Small intestine (tissue), 7 donors: Measurements from ENCODE around the gene USP6. TPM values are rescaled to one million over a fixed set of nuclear protein-coding genes. Genes with fewer than 3 reads are reported as not detected.

ENCODE experiments used
- DNase-seq, 2 donors: peaks; one replicate each; pipeline versions ENCODE4 v3.0.0 to v3.0.0-alpha.2; 2013
- FAIRE-seq: peaks from 2 replicates; lab custom pipeline; 2012; peaks lifted over from hg19 to GRCh38; lab: Jason Lieb, UNC
- H3K27ac ChIP-seq, 3 donors: one replicate each; pipeline ENCODE4 v1.5.1; 2013; ENCODE audit warnings: low read length in 2 of 3, mild to moderate bottlenecking in 2 of 3, control low read depth in 1 of 3, inconsistent platforms in 1 of 3, low read depth in 1 of 3, moderate library complexity in 1 of 3
- H3K27me3 ChIP-seq, 3 donors: one replicate each; pipeline ENCODE4 v1.6.1; 2013; ENCODE audit warnings: low read length in 3 of 3, inconsistent platforms in 1 of 3; ENCODE audit not compliant: control insufficient read depth in 3 of 3, insufficient read depth in 3 of 3
- H3K36me3 ChIP-seq, 3 donors: one replicate each; pipeline ENCODE4 v1.6.1; 2013; ENCODE audit warnings: low read length in 3 of 3, inconsistent platforms in 1 of 3, low read depth in 1 of 3, mild to moderate bottlenecking in 1 of 3, moderate library complexity in 1 of 3; ENCODE audit not compliant: control insufficient read depth in 3 of 3, insufficient read depth in 2 of 3
- H3K4me1 ChIP-seq, 3 donors: one replicate each; pipeline ENCODE4 v1.6.1; 2013; ENCODE audit warnings: low read length in 2 of 3, inconsistent platforms in 1 of 3, low read depth in 1 of 3, mild to moderate bottlenecking in 1 of 3, moderate library complexity in 1 of 3; ENCODE audit not compliant: control insufficient read depth in 3 of 3, insufficient read depth in 2 of 3
- H3K4me3 ChIP-seq, 3 donors: one replicate each; pipeline ENCODE4 v1.5.1; 2013; ENCODE audit warnings: low read length in 3 of 3, control low read depth in 1 of 3, inconsistent platforms in 1 of 3, low read depth in 1 of 3, mild to moderate bottlenecking in 1 of 3, moderate library complexity in 1 of 3
- H3K9me3 ChIP-seq, 2 donors: one replicate each; pipeline ENCODE4 v1.6.1; 2013; ENCODE audit warnings: low read depth in 1 of 2, low read length in 1 of 2; ENCODE audit not compliant: control insufficient read depth in 2 of 2, insufficient read depth in 1 of 2
- WGBS, 3 donors: extraction: QIAGEN DNeasy Blood & Tissue Kit; methylation state at CpG; one replicate each; pipeline ENCODE4 v1.1.7; 2013; 5-methylcytosine and 5-hydroxymethylcytosine counted together
- polyA plus RNA-seq, 4 donors: library from polyadenylated mRNA; stranded (reverse) in 3 of 4; unstranded in 1 of 4; fragments of 200-250 nt in 3 of 4; fragments of 120-200 nt in 1 of 4; gene quantifications; one replicate each; pipeline versions ENCODE4 v1.2.1 to v1.2.3, GENCODE V29; 2013
- donor health status: healthy with polysubstance abuse.
- donor health status: control.
- donor health status: control.
- donor health status: Bipolar disorder and iron deficiency.
- donor health status: healthy.

The USP6 gene
- polyA plus RNA-seq, 4 donors = 0.03 to 0.44 TPM; not detected in 2

DNA sequence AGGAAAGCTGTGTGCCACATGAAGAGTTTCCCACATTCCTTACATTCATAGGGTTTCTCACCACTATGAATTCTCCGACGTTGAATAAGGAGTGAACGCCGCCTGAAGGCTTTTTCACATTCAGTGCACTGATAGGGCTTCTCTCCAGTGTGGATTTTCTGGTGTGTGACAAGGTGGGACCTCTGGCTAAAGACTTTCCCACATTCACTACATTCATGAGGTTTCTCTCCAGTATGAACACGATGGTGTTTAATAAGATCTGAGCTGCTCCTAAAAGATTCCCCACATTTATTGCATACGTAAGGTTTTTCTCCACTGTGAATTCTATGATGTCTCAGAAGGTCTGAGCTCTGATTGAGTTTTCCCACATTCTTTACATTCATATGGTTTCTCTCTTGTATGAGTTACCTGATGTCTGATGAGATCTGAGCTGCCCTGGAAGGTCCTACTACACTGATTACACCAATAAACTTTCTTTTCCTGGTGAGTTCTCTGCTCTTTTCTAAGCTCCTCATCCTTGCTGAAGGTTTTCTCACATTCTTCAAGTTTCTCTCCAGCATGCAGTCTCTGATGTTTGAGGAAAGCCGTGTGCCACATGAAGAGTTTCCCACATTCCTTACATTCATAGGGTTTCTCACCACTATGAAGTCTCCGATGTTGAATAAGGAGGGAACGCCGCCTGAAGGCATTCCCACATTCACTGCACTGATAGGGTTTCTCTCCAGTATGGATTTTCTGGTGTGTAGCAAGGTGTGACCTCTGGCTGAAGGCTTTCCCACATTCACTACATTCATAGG, 65.9 kb downstream of the USP6 start:
- peaks cover 12 to 76% of the 10 kb centered on the region in 2 donors for H3K9me3 ChIP-seq
- FAIRE-seq (no peak), DNase-seq (no peak)
- H3K36me3 ChIP-seq = peaks cover 0 to 20% (median 2%) of the 10 kb centered on the region in 3 donors
- no peaks in the 10 kb centered on the region for H3K27me3 ChIP-seq
- H3K4me3 ChIP-seq = no peak overlapping the region
- 95 to 97% (median 96%) methylated on average over 10 of the region's 10 CpGs for WGBS, 3 donors
- no peaks in the 10 kb centered on the region for H3K4me1 ChIP-seq
- no peak overlapping the region for H3K27ac ChIP-seq

DNA sequence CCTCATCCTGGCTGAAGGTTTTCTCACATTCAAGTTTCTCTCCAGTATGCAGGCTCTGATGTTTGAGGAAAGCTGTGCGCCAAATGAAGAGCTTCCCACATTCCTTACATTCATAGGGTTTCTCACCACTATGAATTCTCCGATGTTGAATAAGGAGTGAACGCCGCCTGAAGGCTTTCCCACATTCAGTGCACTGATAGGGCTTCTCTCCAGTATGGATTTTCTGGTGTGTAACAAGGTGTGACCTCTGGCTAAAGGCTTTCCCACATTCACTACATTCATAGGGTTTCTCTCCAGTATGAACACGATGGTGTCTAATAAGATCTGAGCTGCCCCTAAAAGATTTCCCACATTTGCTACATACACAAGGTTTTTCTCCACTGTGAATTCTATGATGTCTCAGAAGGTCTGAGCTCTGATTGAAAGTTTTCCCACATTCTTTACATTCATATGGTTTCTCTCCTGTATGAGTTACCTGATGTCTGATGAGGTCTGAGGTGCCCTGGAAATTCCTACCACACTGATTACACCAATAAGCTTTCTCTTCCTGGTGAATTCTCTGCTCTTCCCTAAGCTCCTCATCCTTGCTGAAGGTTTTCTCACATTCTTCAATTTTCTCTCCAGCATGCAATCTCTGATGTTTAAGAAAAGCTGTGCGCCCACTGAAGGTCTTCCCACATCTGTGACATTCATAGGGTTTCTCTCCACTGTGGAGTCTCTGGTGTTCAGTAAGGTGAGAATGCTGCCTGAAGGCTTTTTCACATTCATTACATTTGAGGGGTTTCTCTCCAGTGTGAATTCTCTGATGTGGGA, 67.0 kb downstream of the USP6 start:
- Histone ChIP-seq H3K4me3 (no peak overlapping the region), H3K27ac (no peak overlapping the region), H3K4me1 (no peaks in the 10 kb centered on the region), H3K36me3 (peaks cover 0 to 16% (median 2%) of the 10 kb centered on the region in 3 donors), H3K9me3 (peaks cover 12 to 81% of the 10 kb centered on the region in 2 donors), H3K27me3 (no peaks in the 10 kb centered on the region)
- 97 to 100% (median 98%) methylated on average over 6 of the region's 6 CpGs for WGBS, 3 donors
- DNase-seq (no peak), FAIRE-seq (no peak)

DNA sequence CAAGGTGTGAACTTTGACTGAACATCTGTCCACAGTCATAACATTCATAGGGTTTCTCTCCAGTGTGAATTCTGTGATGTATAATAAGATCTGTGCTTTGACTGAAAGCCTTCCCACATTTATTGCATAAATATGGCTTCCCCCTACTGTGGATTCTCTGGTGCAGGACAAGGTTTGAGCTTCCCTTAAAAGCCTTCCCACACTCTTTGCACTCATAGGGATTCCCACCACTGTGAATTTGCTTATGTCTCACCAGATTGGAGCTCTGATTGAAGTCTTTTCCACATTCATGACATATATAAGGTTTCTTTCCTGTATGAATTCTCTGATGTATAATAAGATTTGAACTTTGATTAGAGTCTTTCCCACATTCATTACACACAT, 67.6 kb downstream of the USP6 start:
- no peak for DNase-seq
- H3K4me1 ChIP-seq = no peaks in the 10 kb centered on the region
- H3K36me3 ChIP-seq = peaks cover 0 to 18% (median 2%) of the 10 kb centered on the region in 3 donors
- peaks cover 12 to 82% of the 10 kb centered on the region in 2 donors for H3K9me3 ChIP-seq
- H3K4me3 ChIP-seq = no peak overlapping the region
- H3K27me3 ChIP-seq = no peaks in the 10 kb centered on the region
- H3K27ac ChIP-seq = no peak overlapping the region
- no peak for FAIRE-seq

DNA sequence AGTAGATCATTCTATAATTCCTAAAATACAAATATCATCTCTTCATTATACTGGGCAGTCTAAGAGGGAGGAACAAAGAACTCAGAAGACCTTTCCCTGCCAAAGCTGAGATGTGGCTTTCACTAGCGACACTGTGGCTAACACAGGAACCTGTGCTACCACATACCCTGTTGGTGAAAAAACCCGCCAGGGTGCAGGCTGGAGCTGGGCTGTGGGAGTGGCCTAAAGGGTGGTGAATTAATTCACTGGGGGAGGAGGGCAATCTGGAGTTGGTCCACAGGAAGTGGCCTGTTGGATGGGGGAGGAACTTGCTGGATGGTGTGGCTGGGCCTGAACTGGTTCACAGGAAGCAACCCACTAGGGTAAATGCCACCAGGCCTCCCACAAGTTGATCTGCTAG, 68.5 kb downstream of the USP6 start:
- H3K36me3 ChIP-seq = peaks cover 0 to 17% (median 2%) of the 10 kb centered on the region in 3 donors
- 91 to 97% (median 95%) methylated on average over 2 of the region's 2 CpGs for WGBS, 3 donors
- peaks cover 9 to 82% of the 10 kb centered on the region in 2 donors for H3K9me3 ChIP-seq
- no peaks in the 10 kb centered on the region for H3K4me1 ChIP-seq
- no peak overlapping the region for H3K27ac ChIP-seq
- no peaks in the 10 kb centered on the region for H3K27me3 ChIP-seq
- H3K4me3 ChIP-seq = no peak overlapping the region
- FAIRE-seq (no peak), DNase-seq (no peak)

DNA sequence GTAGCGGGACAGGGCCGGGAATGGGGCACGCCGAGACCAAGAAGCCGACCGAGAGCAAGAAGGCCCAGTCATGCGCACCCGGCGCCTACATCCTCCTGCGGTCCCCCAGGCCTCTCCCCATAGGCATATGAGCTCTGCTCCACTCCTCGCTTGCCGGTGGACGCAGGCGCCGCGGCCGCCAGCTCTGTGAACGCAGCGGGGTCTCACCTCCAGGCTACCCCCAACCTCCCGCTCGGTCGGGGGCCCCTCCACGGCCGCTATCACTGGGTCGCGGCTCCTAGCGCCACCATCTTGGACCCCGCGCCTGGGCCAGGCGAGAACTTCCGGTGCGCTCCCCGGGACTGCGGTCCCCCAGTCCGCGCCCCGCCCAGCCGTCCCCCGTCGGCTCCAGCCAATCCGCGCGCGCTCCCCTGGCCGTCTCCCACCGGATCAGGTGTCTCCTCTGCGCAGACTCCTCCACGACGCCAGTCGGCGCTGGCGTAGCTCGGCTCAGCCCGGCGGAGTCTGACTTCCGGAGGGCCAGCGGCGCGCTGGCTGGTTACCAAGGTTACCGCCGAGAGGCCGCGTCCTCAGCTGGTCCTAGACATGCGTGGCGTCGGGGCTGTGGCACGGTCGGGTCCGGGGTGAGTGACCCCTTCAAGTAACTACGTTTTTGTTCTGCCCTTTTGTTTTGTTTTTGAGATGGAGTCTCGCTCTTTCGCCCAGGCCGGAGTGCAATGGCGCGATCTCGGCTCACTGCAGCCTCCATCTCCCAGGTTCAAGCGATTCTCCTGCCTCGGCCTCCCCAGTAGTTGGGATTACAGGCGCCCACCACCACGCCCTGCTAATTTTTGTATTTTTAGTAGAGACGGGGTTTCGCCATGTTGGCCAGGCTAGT, 75.9 kb downstream of the USP6 start, which contains the start of gene ZNF594:
TSS of gene ZNF594 (minus strand) at position 328 of the 877 bp plus-strand sequence. CDS start 7,612 bp downstream, outside the sequence.
- WGBS, 3 donors = 2 to 4% (median 4%) methylated on average over 49 to 82 of the region's 82 CpGs
- peak; percentile 94 to 98 for DNase-seq
- Histone ChIP-seq H3K27me3 (no peaks in the 10 kb centered on the region), H3K9me3 (peaks cover 0 to 25% of the 10 kb centered on the region in 2 donors), H3K27ac (peak within 1 kb of the TSS; percentile 47 to 84 (median 77)), H3K4me1 (peaks cover 0 to 5% (median 4%) of the 10 kb centered on the region in 3 donors), H3K36me3 (peaks cover 0 to 15% (median 0%) of the 10 kb centered on the region in 3 donors), H3K4me3 (peak within 1 kb of the TSS; percentile 77 to 89 (median 83))
- FAIRE-seq = no peak

DNA sequence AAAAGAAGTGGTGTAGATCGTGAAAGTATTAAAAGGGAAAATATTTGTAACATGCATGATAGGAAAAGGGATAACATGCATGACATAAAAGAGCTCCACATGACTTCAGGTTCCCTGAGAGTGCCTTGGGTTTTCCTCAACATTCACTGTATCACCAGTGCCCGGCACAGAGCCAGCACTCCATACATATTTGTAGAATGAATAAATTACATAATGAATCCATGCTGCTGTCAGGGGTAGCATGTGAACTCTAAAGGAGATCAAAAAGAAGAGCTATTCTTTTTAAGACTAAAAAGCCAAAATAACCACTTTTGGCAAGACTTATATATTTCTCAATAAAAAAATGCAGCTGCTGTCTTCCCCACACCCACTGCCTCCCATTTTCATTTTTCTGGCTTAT, 78.5 kb downstream of the USP6 start:
- H3K36me3 ChIP-seq = peaks cover 0 to 8% (median 0%) of the 10 kb centered on the region in 3 donors
- no peak overlapping the region for H3K4me3 ChIP-seq
- H3K27me3 ChIP-seq = no peaks in the 10 kb centered on the region
- FAIRE-seq = no peak
- H3K9me3 ChIP-seq = peaks cover 0 to 8% of the 10 kb centered on the region in 2 donors
- WGBS, 3 donors = 87 to 98% (median 87%) methylated on average over 2 of the region's 2 CpGs
- no peak for DNase-seq
- H3K4me1 ChIP-seq = peaks cover 0 to 5% (median 4%) of the 10 kb centered on the region in 3 donors
- H3K27ac ChIP-seq = no peak overlapping the region

DNA sequence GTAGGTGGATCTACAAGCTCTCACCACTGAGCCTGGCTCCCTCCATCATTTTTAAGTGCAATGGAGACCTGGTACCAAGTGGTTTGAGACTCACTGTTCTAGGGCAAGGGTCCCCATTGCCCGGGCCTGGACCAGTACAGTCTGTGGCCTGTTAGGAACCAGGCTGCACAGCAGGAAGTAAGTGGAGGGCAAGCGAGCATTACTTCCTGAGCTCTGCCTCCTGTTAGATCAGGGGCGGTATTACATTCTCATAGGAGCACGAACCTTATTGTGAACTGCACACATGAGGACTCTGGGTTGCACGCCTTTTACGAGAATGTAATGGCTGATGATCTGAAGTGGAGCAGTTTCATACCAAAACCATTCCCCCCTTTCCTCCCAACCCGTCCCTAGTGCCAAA, 82.6 kb downstream of the USP6 start:
- Histone ChIP-seq H3K27me3 (no peaks in the 10 kb centered on the region), H3K36me3 (peaks cover 0 to 8% (median 0%) of the 10 kb centered on the region in 3 donors), H3K4me3 (no peak overlapping the region), H3K27ac (no peak overlapping the region), H3K4me1 (no peaks in the 10 kb centered on the region), H3K9me3 (no peaks in the 10 kb centered on the region)
- no peak for DNase-seq
- WGBS, 3 donors = 80 to 95% (median 90%) methylated on average over 7 of the region's 7 CpGs
- FAIRE-seq = no peak
